Activated CD8-positive, alpha-beta memory T cell treated with anti-CD3 and anti-CD28 coated beads for 1 hour (primary cell): ENCODE data around the gene ARHGAP20.

Experiments
- DNase-seq, 2 donors: peaks; one replicate each; pipeline ENCODE4 v3.0.0-alpha.2; 2020; ENCODE audit warnings: low read depth in 1 of 2; ENCODE audit errors: extremely low read depth in 1 of 2

ARHGAP20 gene

DNA sequence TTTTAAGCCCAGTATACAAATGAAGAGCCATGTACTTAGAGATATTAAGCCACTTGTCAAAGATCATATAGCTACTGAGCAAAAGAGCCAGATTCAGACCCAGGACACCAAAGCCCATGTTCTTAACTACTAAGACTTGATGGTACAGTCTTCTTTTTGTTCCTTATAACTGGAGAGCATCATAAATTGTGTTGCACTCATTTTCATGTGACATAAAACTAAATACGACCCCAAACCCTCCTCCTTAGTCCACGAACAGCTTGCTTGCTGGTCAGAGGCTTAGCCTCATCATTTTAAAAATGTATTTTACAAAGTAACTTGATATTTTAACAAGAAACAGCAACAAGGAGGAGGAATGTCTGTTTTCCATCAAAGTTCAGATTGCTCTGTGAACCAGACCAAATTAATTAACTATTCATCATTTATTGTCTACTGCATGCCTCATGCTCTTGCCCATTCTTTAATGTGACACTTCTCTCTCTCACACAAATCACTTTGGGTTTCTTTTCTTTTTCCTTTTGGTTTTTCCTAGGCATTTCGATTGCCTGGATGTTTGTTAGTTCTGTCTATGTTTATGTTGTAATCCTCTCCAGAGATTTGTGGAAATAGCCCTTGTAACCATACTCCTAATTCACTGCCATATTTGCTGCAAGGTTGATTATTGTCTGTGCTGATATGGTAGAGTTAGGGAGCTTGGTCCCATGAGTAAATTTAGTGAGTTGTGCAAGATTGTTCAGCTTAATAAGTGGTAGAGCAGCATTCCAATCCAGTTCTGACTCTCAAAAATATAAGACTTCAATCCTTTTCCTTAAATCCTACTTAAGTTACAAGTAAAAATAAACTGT is 8.4 kb upstream of the ARHGAP20 start:
- no peak for DNase-seq

DNA sequence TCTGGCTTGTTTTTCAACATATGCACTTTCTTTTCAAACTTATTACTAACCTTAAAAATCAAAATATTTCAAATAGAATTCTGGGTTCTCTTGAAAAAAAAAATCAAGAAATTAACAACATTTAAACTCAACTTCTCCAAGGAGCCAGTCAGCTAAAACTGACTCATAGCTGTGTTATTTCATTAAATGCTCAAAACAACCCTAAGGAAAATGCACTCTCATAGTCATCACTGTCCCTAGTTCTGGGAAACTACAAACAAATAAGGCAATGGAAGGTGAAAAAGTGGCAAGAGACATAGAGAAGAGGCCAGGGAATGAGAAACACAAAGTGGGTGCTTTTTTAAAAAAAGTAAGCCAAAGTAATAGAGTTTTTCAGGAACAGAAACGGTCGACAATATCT is 4.1 kb upstream of the ARHGAP20 start:
- DNase-seq, result no peak

DNA sequence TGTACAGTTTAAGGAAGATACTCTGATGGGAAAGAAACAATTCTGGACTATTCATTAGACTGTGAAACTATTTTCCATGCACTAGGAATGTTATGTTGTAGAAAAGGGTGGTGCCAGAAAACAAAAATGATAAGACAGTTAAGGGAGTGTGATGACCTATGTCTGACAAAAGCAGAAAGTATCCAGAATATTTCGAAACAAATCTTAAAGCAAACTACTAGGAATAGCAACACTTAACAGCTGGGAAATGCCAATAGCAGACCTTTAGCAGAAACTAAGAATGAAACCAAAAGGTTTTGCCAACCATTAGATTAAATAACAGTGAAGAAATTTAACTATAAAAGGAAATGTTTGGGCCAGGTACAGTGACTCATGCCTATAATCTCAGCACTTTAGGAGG is 3.3 kb upstream of the ARHGAP20 start:
- no peak for DNase-seq

DNA sequence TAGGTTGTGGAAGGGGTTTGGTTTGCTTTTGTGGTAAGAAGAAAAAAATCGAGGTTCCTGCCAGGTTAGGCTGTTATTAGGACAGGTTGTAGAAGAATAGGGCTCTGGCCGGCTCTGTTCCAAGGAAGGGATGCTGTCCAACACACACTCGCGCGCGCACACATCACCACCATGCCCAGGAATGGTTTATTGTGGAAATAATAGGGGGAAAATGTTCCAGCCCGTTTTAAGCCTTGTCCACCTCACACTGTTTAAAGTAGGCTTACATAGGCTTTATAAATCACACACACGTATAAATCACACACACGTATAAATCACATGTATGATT is 1.2 kb upstream of the ARHGAP20 start:
- DNase-seq, result no peak

DNA sequence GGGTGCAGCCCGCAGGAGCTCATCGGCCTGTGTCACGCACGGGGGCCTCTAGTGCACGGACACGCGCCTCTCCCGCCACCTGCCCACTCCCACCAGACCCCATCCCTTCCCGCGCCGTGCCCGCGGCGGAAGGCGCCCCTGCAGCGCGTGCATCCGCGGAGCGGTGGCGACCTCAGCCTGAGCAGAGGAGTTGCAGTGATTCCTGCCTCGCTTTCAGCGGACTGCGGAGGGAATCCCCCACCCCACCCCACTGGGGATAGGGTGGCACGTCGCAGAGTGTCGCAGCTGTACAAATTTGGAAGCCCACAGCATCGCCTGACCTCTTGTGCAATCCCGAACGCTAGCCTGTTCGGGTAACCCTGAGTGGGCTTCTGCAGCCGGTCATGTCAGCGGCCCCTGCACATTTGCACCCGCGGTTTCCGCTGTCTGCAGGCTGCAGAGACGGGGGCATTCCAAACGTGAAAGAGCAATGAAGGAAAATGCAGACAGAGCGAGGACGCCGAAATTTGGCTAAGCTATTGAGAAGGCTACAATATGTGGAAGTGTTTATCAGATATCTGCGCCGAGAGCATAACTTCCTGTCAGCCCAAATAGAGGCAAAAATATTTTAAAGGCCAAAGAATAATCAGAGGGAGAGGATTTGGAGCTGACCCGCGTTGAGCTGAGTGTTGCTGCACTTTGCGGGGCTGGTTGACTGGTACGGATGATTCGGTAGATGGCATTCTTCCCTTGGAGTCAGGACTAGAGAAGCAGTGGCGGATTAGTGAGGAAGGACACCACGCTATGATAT is 617 bp upstream of the ARHGAP20 start:
- no peak for DNase-seq

DNA sequence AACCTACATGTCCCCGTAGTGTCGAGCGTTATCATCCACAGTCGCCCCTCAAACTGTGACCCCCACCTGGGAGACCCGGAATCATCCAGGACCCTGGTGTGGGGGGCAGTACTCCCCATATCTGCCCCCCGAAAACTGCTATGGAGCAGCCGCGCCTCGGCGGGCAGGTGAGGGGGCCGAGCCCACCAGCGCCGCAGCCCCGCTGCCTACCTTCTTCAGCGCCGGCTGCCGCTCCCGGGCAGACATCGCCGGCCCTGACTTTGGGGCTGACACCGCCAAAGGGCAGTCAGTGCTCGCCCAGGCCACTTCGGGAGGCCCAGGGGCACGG is 825 bp downstream of the ARHGAP20 start:
- DNase-seq, result no peak

DNA sequence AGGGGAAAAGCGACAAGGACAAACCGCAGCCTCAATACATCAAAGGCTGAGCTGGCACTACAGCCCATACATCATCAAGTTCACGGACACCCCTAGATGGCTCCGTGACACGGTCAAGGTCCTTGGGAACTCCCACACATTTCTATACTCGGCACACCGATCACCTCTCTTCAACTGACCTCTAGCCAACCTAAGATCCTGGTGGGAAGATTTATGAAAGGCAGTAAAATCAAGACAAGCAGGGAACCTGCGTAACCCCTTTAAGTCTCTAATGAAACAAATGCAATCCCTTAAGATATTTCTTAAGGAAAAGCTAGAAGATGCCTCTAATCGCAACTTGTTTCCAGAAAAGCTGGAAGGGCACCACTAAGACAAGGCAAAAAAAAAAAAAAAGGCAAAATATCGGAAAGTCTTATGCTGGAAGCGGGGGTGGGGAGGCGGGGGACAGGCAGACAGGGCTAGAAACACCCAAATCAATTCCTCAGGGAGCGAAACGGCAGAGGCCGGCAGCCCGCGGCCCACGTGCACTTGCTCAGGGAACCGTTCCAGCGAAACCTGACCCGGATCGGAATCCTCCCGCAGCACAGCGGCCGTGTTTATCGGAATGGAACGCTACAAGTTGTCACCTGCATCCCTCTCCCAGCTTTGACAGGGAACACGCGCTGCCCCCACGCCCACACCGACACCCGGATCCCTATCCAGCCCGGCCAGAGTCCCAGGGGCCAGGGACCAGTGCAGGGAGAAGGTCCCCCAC is 1.4 kb downstream of the ARHGAP20 start:
- no peak for DNase-seq

DNA sequence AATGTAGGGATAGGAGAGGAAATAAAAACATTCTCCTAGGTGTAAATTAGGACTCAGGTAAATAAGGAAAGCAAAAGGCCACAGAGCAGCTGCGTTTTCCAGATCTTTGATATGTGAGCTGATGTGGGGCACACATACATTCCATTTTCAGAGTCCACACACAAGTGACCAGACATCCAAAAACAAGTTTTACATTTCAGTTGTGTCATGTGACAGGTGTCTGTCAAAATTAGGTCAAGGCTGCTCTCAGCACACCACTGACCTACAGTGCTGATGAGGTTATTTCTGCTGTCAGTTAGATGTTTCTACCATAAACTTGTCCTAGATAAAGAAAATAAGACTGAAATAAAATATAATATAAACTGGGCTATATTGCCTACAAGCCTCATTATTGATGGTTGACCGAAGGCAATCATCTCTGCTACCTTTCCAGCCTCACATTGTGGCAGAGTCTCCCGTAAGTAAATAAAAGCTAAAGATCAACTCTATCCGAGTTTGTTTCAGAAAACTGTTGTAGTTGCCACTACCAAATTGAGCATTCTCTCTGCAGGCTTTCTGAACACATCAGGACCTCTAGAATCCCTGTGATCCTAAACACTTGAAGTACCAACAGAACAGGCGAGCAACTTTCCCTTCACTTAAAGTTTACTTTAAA is 7.9 kb downstream of the ARHGAP20 start:
- DNase-seq, result no peak

DNA sequence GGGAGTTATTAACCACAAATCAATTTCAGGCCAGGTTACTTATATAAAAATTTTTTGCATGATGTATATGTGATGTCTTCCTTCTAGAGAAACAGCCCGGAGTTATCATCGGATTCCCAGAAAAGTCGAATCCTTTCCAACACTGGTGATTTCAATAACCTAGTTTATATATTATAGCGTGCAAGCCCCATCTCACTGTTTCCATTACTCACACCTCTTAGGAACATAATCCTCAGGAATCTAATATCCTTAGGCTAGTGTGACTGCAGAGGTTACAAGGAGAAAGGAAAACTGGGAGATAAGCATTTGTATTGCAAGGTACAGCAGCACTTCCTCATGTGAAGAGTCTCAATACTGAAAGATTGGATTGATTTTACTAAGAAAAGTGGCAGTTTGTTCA is 20.3 kb downstream of the ARHGAP20 start:
- DNase-seq, result no peak

DNA sequence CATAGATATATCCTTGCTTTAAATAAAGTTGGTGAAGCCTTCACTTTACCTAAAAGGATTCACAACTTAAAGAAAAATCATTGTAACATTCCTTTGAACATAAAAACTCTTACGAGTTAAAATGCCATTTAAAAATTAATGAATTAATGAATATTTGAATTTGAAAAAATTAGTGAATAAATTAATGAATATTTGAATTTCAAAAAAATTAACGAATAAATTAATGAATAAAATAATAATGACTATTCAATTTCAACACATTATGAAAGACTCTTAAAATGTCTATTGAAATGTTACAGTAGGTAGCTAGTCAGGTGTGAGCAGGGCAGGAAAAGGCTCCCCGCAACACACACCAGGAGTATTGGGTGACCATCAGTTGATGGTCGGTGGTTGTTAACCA is 22.9 kb downstream of the ARHGAP20 start:
- no peak for DNase-seq

DNA sequence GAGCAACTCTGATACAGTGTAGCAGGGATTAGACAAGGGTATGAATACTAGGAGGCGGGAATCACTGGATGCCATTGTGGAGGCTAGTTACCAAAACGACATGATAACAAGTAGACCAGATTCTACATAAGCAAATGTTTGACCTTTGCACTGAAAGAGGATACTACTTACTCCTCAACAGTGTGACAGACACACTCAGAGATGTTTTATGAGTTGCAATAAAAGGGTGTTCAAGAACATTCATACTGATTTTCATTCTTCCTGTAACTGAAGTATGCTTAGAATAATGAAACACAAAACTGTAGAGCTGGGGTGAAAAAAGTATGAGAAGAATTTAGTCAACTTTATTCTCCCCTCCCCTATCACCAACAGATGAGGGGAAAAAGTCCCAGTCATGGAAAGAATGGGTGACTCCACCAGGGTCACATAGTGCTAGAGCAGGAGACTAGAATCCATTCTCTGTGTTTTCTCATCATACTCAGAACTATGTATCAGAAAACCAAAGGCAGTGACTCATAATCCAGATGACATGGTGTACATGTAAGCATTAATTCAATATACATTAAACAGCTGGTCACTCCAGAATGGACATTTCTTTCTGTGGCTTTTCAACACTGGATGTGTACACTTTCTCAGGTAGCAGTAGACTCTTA is 32.8 kb downstream of the ARHGAP20 start:
- DNase-seq, result no peak

DNA sequence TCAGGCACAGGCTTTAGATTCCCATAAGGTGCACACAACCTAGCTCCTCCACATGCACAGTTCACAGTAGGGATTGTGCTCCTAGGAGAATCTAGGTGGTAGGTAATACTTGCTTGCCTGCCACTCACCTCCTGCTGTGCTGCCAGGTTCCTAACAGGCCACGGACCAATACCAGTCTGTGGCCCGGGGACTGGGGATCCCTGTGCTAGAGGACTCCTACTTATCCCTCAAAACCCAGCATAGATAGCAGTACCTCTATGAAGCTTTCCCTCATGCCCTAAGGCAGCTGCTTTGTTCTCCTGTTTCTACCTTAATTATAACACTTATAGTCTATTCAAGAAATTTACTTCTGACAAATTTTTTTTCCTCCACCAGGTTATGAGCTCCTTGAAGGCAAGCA is 36.7 kb downstream of the ARHGAP20 start:
- DNase-seq, result no peak

DNA sequence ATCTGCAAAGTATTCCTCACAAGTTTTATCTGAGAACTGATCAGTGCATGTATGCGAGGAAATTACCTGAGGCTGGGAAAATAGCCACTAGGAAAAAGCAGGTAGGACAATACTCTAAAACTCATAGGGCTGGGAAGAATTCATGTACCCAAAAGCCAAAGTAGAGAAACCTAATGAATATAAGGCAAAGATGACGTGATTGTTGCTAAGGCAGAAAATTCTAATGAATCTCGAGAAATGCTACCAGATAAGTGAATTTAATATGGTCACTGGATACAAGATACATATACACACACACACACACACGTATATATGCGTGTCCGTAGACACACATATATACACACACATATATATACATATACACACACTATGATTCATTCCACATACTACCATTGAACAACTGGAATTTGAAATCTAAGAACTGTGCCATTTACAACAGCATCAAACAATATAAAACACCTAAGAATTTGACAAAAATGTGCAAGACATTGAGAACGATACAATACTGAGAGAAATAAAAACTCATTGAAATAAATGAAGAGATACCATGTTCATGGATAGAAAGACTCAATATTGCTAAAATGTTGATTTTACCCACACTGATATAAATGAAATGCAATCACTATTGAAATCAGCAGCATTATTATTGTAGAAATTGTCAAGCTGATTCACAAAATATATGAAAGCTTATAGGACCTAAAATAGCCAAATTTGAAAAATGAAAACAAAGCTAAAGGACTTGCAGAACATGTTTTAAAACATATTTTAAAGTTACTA is 46.4 kb downstream of the ARHGAP20 start:
- DNase-seq, result no peak

DNA sequence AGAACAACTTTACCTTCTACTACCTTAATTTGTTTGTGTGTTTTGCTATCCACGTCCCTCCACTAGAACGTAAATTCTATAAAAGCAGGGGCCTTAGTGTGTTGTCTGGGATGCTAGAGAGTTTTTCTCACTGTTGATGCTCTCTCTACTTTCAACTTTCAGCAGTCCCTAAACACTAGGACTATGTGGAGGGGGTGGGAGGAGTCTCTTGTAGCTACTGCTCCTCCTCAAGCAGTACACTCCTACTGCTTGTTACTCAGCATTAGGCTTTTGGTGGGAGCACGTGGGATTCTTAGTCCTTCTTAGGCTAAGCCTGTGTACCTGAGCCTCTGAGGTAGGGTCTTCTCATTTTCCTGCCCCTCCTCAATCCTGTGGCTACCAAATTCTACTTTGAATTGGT is 56.3 kb downstream of the ARHGAP20 start:
- DNase-seq, result no peak

DNA sequence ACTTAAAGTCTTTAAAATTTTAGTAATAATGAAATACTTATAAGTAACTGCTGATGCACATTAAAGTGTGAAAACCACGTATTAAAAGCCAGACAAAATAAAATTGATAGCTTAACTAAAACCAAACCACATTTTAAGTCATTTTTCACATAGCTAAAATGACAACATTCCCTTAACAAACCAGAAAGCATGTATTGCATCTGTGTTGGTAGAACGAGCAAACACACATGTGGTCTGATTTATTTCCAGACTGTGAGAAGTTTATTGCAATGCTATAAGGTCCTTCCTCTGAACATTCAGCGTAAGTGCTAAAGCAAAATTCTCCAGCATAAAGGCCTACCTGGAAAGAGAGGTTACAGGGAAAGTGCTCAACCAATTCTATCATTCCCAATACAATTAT is 57.8 kb downstream of the ARHGAP20 start:
- DNase-seq, result no peak

DNA sequence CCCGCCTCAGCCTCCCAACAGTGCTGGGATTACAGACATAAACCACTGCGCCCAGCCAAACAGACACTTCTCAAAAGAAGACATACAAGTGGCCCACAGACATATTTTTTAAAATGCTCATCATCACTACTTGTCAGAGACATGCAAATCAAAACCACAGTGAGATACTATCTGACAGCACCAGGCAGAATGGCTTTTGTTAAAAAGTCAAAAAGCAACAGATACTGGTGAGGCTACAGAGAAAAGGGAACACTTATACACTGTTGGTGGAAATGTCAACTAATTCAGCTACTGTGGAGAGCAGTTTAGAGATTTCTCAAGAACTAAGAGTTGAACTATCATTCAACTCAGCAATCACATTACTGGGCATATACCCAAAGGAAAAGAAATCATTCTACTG is 67.0 kb downstream of the ARHGAP20 start:
- DNase-seq, result no peak

DNA sequence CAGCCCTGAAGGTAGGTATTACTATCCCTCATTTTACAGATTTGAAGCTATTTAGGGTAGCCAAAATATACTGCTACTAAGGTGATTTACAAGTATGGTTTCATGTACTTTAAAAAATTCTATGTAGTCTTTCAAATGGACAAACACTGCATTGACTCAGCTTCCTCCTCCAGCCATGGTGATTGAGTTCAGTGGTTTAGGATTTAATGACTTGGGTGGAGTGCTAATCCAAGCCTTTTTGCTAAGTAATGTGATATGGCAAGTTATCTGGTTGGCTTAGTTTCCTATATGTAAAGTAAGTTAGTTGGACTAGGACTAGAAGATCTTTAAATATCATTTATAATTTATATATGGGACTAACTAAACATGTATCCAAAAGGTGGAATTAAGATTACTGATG is 77.9 kb downstream of the ARHGAP20 start:
- no peak for DNase-seq

DNA sequence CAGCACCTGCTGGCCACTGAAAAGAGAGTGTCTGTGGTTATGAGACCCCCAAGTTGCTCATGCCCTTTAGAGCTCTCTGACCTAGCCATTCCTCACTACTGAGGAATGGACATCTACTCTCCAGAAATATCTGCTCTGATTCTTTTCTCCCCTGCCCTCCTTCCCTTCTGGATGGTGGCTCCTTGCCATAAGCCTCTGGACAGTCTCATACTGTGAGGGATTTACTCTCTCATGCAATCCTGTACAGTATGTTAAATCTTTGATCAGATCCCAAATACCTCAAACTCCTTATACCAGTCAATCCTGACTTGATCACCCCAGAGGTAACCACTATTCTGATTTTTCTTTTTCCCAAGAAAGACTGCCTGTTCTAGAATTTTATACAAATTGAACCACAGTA is 80.7 kb downstream of the ARHGAP20 start:
- DNase-seq, result no peak

DNA sequence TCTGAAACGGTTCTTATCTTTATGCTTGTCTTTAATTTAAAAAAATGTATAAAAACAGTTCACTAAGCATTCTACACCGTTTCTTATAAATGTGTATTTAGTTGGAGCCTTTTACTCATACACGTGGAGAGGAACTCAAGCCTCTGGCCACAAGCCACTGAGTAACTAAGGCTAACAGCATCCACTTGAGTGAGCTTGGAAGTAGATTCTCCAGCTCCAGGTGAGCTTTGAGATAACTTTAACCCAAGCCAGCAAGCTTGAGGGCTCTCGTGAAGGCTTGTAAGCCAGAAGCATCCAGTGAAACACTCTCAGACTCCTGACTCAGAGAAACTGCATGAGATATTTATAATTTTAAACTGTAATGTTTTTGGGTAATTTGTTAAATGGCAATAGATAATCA is 82.6 kb downstream of the ARHGAP20 start:
- DNase-seq, result no peak

DNA sequence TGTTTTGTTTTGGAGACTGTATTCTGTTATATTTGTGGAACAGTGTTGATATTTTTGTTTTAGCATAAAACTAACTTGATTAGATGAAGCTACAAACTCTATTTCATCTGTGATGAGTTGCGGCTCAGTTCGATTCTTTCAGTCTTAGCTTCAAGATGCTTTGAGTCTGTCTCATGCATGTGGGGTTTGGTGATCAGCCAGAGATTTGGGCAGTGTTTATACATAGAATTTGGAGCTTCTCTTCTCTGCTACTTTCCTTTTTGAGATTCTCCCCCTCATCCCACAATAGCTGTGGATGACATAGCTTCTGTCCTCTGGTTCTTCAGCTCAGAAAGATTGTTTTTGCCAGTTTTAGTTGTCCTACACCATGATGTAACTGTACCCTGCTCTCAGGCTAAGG is 90.4 kb downstream of the ARHGAP20 start:
- no peak for DNase-seq
